ENCODE measurements around the gene RAB27A.

DNA sequence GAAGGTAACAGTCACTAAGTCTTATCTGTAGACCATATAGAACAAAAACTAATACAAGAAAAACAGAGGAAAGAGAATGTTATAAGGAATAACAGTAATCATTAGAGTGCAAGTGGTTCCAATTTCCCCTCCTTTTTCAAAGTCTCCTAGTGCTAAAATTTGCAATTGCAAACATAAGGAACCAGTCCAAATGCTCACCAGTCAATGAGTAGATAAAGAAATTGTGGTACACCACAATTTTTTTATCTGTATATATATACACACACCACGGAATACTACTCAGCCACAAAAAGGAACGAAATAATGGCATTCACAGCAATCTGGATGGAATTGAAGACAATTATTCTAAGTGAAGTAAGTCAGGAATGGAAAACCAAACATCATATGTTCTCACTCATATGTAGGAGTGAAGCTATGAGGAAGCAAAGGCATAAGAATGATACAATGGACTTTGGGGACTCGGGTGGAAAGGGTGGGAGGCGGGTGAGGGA, 54.0 kb downstream of the RAB27A start:
- no peak for TF ChIP-seq TAF1 (IDR thresholded peaks at IDR 0.05; ENCODE audit: borderline replicate concordance, insufficient read depth, low read length)
- TF ChIP-seq, protein P1, sequence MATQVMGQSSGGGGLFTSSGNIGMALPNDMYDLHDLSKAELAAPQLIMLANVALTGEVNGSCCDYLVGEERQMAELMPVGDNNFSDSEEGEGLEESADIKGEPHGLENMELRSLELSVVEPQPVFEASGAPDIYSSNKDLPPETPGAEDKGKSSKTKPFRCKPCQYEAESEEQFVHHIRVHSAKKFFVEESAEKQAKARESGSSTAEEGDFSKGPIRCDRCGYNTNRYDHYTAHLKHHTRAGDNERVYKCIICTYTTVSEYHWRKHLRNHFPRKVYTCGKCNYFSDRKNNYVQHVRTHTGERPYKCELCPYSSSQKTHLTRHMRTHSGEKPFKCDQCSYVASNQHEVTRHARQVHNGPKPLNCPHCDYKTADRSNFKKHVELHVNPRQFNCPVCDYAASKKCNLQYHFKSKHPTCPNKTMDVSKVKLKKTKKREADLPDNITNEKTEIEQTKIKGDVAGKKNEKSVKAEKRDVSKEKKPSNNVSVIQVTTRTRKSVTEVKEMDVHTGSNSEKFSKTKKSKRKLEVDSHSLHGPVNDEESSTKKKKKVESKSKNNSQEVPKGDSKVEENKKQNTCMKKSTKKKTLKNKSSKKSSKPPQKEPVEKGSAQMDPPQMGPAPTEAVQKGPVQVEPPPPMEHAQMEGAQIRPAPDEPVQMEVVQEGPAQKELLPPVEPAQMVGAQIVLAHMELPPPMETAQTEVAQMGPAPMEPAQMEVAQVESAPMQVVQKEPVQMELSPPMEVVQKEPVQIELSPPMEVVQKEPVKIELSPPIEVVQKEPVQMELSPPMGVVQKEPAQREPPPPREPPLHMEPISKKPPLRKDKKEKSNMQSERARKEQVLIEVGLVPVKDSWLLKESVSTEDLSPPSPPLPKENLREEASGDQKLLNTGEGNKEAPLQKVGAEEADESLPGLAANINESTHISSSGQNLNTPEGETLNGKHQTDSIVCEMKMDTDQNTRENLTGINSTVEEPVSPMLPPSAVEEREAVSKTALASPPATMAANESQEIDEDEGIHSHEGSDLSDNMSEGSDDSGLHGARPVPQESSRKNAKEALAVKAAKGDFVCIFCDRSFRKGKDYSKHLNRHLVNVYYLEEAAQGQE (IDR thresholded peaks at IDR 0.05; ENCODE audit: insufficient read depth in 1 of 2, low read depth in 2 of 2, low read length in 2 of 2), result no peak
- no peak for TF ChIP-seq POLR2AphosphoS5 (IDR thresholded peaks at IDR 0.05; ENCODE audit: low read depth, low read length)

Data from PFSK-1 (cell line).